Glomerular visceral epithelial cell (primary cell): ENCODE results near the gene HDAC4.

Experiments
- DNase-seq: peaks from one replicate; pipeline ENCODE4 v3.0.0-alpha.2; 2016; ENCODE audit errors: extremely low spot score

Gene HDAC4

DNA sequence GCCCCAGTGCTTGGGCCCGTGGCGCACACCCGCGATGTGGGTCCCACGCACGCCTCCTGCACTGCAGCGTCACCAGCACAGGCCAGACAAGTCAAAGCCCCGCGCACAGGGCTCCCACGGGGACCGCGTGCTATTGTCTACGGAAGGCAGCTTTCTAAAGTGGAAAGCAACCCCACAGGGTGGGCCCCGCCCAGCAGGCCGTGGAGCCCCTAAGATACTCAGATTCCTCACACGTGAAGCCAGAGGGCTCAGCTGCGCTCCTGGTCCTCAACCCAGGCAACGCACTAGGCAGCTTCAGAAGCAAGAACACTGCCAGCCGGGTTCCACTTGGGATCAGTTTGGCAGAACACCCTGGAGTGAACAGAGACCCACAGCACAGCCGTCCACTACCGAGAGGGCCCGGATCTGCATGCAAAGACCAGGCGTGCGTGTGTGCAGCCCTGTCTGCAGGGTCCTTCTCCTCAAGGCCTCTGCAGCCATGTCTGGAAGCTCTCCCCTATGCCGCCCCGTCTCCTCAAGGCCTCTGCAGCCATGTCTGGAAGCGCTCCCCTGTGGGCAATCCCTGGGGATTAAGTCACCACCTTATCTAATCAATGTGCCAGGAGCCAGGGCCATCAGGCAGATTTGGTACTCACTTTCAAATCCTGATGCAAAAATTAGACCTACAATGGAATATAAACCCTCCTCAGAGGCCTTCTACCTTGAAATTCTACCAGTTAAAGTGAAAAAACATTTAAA is 231.3 kb downstream of the HDAC4 start:
- no peak for DNase-seq

- DNase-seq = no peak
Observed at GRCh38 chr2:239168575-239168974, 232.2 kb downstream of the HDAC4 start.

DNA sequence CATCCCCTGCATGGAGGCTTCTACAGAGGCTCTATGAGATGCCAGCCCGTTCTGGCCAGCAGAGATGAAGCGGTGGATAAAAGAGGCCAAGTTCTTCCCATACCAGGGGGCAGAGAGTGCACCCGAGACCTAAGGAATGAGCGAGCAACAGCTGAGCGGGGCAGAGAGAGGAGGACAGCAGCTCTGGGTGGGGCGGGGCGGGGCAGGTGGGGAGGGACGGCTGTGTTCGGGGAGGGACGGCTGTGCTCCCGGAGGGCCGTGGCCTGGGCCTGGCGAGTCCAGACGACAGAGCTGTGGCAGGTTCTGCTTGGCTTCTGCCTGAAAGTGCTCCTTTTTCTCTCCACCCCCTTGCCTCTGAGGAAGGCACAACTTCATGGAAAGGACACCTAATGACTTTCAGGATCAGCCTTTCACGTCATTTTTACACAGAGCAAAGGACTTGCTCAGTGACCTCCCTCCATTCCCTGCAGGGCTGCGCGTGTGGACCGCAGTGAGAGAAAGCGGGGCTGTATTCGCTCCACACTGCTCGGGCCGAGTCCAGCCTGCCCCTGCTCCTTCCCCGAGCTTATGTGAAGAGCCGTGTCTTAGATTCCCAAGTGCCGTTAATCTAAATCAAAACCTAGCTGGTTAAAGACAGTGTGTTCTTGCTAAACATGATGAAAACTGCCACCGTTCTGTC is 232.9 kb downstream of the HDAC4 start:
- no peak for DNase-seq

DNA sequence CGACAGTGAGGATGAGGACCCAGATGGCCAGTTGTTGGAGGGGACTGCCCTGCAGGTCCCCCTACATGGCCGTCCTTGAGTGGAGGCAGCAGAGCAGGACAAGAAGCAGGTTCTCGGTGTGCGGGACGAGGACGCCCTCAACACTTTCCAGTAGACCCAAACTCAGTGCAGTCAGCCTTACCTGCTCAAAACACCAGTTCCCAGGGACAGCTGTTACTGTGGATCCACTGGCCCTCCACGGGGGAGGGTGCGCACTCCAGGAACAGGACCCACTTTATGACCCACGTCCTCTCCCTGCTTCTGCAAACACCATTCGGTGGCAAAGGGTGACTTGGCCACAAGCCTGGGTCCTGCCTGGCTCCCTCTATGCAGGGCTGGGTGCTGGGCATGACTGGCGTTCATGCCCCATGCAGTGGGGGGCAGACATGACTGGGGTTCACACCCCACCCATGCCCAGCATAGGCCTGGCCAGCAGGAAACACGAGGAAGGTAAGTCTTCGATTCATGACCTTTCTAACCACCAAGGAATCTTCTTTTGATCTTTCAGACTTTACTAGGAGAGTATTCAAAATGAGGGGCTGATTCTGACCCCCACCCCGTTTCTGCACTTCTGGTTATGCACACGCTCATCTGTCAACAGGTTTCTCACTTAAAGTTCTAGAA is 233.7 kb downstream of the HDAC4 start:
- DNase-seq = no peak

GRCh38 chr2:239166201-239166834 is 234.5 kb downstream of the HDAC4 start:
- DNase-seq = no peak

GRCh38 chr2:239165206-239165831 is 235.5 kb downstream of the HDAC4 start:
- no peak for DNase-seq

DNA sequence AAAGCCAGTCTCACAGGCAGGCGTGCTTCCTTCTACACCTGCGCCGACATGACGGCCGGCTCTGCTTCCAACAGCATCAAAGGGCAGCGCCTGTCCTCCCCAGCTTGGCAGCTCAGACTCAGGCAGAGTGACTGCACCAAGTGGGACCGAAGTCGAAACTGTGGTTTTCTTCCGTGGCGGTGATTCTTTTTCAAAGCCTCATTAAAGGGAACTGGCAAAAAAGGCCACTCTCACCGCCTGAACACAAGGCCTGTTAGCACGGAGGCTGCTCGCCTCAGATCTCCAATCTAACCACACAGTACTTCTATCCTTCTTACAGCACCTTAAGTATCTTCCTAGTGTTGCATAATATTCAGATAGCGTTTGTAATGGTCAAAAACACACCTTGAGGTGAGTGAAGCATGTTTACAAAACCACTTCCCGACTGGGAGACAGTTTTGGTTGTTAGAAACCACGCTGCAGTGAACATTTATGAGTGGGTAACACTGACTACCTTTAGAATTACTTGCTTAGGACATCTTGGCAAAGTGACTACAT is 236.4 kb downstream of the HDAC4 start:
- no peak for DNase-seq

GRCh38 chr2:239163688-239164334 is 237.0 kb downstream of the HDAC4 start:
- DNase-seq = no peak

- no peak for DNase-seq
Observed at GRCh38 chr2:239162976-239163687, 237.7 kb downstream of the HDAC4 start.

DNA sequence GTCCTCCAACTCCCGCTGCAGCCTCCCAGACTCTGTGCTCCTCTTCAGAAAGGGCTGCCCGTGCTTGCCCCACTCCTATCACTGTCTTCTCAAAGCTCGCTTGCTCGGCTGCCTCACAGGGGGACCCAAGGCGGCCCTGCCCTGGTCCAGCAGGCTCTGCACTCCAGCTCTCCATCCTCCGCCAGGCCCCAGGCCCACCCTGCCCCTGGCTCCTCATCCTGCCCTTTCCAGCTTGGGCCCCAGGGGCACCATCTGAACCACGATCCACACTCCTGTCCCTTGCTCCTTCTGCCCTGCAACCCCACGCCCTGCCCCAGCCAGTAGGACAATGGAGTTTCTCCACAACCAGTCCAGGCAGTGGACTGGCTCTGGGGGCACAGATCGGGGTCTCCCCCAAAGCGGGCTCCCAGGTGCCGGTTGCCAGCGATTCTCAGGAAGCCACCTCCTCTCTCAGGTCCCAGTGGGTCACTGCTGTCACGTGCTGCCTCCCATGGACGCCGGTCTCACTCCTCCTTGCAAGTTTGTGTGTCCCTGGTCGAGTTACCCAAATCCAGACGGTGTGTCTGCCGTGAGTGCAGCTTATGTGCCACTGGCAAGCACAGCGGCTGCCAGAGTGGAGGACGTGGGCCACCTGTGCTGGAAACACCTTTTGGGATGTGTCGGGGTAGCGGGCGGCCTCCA is 238.5 kb downstream of the HDAC4 start:
- no peak for DNase-seq

DNA sequence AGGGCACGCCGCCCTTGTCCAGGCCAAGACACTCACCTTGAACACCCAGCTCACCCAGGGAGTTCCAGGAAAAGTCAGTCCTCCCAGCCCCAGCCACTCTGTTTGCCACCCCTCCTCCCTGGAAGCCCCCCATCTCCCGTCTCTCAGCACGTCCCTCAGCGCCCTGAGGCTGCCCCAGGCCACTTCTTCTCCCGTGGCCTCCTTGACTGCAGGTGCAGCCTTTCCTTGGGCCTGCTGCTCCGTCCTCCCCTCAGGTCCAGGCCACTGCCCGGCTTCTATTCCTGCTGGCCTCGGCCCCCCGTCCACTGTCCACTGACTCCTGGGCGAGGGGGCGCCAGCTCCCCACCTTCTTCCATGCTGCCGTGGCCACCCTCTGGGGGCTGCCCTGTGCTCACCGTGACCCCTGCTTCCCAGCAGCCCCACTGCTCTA is 239.1 kb downstream of the HDAC4 start:
- DNase-seq = no peak

- no peak for DNase-seq
Observed at GRCh38 chr2:239160226-239161143, 240.3 kb downstream of the HDAC4 start.

DNA sequence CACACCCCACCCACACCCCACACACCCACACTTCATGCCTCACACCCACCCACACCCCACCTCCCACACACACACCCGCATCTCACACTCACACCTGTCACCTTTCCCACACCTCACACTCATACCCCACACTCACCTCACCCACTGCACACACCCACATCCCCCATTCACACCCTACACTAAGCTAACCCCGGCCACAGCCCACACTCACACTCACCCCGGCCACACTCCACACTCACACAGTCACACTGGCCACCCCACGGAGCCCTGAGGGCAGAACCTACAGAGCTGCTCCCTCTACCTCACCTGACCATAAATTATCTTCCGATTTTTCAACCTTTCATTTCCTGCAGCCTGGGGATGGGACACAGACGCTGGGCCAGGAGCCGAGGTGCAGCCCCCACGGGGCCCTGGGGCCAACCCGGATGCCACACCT is 241.3 kb downstream of the HDAC4 start:
- no peak for DNase-seq

DNA sequence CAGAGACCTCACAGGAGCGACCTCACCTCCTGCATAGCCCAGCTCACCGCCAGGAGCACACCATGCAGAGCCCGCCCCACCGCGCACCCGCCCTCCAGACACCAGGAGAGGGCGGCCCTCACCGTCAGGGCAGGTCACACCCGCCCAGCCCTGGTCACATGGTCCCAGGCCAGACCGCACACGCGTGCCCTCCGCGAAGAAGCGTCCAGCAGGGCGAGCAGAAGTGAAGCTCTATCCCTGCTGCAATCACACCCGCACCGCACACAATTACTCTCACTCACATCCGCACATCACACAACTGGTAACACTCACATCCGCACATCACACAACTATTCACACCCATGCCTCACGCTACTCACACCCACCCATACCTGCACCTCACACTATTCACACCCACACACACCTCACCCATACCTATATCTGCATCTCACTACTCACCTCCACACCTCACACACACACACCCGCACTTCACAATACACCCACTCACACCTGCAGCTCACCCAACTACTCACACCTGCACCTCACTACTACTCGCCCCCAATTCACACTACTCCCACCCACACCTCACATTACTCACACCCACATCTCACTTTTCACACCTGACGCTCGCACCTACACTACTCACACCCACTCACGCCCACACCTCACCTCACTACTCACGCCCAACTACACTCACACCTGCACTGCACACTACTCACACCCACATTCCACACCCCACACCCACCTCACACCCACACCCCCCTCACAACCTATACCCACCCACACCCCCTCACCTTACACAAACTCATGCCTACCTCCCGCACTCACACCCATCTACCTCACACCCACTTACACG is 242.0 kb downstream of the HDAC4 start:
- DNase-seq = no peak

DNA sequence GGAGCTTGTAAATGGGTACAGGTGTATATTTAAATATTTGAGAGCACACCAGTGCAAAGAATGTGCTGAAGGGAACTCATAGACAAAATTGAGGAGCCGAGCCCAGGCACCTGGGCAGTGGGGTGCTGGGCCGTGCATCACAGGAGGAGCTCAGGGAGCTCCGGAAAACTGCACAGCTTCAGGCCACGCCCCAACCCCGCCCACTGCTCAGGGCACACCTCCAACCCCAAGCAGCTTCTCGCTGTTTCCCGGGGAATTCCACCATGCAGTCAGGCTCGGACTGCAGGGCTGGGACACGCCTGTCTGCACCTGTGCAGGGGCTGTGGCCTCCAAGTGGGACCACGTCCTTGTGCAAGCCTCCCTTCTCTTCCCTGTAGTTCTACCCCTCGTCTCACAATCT is 243.0 kb downstream of the HDAC4 start:
- DNase-seq = peak; percentile 46

DNA sequence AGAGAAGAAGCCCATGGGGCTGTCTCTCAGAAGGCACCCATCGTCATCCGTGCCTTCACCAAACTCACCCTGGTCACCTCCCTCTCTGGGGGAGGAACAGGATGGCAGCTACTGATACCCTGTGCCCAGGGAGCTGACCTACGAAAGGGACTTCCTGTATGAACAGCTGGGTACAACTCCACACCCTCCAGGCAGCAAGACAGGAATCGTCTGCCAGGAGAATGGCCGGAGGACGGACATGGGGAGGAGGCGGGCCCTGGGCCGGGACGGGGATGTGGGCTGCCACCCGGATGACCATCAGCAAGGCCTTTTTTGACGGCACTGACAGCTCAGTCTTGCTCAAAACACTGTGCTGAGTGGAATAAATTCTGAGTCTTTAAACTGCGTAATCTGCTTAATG is 243.6 kb downstream of the HDAC4 start:
- no peak for DNase-seq

- no peak for DNase-seq
Observed at GRCh38 chr2:239156516-239157265, 244.1 kb downstream of the HDAC4 start.
